Activated T-helper 9 cell treated with anti-CD3 and anti-CD28 coated beads, Interleukin-2, amount 50 U/mL, for 16 hours (primary cell): ENCODE results near the gene CHN1.

Experiments used
- DNase-seq: peaks from one replicate; pipeline ENCODE4 v3.0.0-alpha.2; 2020; ENCODE audit warnings: low read depth

Gene CHN1

GRCh38 chr2:174924061-174924693, 81.0 kb downstream of the CHN1 start:
- no peak for DNase-seq

GRCh38 chr2:174919947-174920595, 85.1 kb downstream of the CHN1 start:
- DNase-seq: no peak

GRCh38 chr2:174918886-174919526, 86.2 kb downstream of the CHN1 start:
- no peak for DNase-seq

- DNase-seq: no peak
Observed at GRCh38 chr2:174916270-174916930, 88.8 kb downstream of the CHN1 start.

GRCh38 chr2:174914853-174915760, 90.1 kb downstream of the CHN1 start:
- DNase-seq: no peak

- no peak for DNase-seq
Observed at GRCh38 chr2:174908284-174908683, 96.9 kb downstream of the CHN1 start.

GRCh38 chr2:174903264-174903556, 102.0 kb downstream of the CHN1 start:
- DNase-seq: no peak

- no peak for DNase-seq
Observed at GRCh38 chr2:174902506-174903263, 102.5 kb downstream of the CHN1 start.

- no peak for DNase-seq
Observed at GRCh38 chr2:174901075-174901474, 104.1 kb downstream of the CHN1 start.

GRCh38 chr2:174897286-174897685, 107.9 kb downstream of the CHN1 start:
- DNase-seq: no peak

- no peak for DNase-seq
Observed at GRCh38 chr2:174893018-174893417, 112.2 kb downstream of the CHN1 start.

- DNase-seq: no peak
Observed at GRCh38 chr2:174892546-174892945, 112.6 kb downstream of the CHN1 start.

GRCh38 chr2:174888646-174889271, 116.4 kb downstream of the CHN1 start:
- DNase-seq: no peak

GRCh38 chr2:174888146-174888545, 117.0 kb downstream of the CHN1 start:
- no peak for DNase-seq

- no peak for DNase-seq
Observed at GRCh38 chr2:174882416-174882815, 122.8 kb downstream of the CHN1 start.

GRCh38 chr2:174881678-174882077, 123.5 kb downstream of the CHN1 start:
- no peak for DNase-seq

GRCh38 chr2:174878537-174879147, 126.5 kb downstream of the CHN1 start:
- no peak for DNase-seq

GRCh38 chr2:174877751-174878150, 127.4 kb downstream of the CHN1 start:
- no peak for DNase-seq

GRCh38 chr2:174877301-174877700, 127.9 kb downstream of the CHN1 start:
- DNase-seq: no peak

GRCh38 chr2:174874085-174874484, 131.1 kb downstream of the CHN1 start:
- DNase-seq: no peak
